Measurements from ENCODE around the gene GALNT18.
A peak's percentile ranks its signal among the peaks of the same experiment; 100 is the strongest.

GALNT18 gene

DNA sequence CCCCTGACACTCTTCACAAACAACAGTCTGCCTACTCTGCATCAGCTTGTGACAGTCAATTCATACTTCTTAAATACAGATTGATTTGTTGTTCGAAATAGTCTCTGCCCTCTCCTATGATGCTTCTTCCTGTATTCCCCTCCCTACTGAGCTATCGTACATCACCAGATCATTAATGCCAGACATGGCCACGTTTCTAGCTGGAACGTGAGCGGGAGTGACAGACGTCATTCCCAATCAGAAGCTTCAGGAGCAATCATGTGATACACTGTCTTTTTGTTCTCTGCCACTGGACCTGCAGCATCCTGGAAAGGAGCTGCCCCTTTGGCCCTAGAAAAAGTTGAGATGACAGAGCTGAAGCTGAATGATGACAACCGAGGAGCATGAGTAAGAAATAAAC, 317.3 kb downstream of the GALNT18 start:
- DNase-seq (ENCODE audit: low read depth), result no peak

DNA sequence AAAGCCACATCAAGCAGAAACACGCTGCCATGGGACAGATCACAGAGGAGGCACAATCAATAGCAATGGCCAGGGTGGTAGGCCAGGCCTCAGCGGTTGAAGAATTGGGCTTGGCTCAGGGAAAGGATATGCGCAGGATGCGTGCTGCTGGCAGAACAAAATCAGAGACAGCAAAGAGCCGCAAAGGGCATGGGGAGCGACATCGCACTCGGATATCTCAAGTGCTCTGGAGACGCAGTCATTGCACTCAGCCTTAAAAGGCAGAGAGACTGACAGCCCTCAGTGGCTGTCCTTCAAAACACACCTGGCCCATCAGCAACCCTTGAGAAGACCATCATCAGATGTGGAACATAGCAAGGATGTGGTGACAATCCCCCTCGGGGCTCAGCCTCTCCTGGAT, 319.2 kb downstream of the GALNT18 start:
- no peak for DNase-seq (ENCODE audit: low read depth)

DNA sequence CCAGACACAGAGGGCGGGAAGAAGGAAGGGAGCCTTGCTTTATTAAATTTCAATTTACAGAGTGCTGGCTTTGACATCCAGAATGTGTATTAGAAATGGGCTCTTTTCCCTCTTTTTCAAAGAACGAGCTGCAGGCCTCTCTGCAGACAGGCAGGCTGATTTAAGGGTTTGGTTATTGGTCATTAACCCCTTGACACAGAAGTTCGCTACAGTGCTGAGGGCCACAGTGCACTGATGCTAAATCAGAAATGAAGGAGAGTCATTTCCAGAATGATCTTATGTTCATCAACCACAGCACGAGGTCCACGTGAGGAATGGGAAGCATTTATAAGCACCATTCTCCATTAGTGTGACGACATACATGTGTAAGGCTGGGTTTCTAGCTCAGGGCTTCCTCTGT, 320.6 kb downstream of the GALNT18 start:
- DNase-seq (ENCODE audit: low read depth), result no peak

DNA sequence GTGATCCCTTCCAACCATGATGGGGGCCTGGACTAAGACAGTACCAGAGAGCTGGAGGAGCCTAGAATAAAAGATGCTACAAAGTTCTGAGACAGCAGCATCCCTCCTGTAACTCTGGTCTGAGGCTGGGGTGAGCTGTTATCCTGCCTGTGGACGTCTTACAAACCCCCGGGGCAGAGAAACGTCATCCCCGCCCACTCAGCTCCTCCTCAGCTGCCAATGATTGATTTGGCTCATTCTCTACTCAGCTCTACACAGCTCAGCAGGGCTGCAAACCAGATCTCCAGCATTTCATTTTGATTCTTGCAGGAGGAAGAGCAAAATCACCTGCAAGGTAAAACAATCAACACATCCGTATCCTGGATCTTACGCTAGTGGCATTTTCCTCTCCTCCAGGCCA, 324.2 kb downstream of the GALNT18 start:
- DNase-seq (ENCODE audit: low read depth), result peak; percentile 6

DNA sequence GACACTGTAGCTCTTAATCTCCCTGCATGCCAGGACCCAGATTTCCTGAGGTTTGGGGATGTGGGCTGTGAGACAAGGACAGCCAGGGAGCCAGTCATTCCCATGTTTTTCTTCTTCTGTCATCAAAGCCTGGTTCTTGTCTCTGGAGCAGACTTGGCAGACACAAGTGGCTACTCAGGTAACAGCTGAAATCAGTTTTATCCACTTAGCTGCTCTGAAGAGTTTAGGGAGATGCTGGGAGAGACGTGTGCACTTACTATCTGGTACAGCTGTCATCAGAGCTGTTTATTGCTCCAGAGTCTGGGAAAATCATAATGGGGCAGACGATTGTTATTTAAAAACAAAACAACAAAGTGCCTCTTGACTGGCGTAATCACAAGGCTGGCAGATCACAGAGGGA, 325.4 kb downstream of the GALNT18 start:
- DNase-seq (ENCODE audit: low read depth), result no peak

DNA sequence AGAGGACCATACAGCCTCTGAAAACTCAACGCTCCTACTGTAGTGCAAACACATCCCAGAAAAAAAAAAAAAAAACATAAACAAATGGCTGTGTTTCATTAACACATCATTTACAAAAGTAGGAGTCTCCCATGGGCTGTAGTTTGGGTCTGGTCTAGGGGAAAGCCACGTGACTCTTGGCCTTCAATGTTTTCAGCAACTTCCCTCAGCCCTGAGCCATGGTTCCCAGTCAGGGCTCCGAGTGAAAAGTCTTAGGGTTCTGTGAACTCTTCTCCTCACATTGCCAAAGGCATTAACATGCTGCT, 327.3 kb downstream of the GALNT18 start:
- DNase-seq (ENCODE audit: low read depth), result no peak

DNA sequence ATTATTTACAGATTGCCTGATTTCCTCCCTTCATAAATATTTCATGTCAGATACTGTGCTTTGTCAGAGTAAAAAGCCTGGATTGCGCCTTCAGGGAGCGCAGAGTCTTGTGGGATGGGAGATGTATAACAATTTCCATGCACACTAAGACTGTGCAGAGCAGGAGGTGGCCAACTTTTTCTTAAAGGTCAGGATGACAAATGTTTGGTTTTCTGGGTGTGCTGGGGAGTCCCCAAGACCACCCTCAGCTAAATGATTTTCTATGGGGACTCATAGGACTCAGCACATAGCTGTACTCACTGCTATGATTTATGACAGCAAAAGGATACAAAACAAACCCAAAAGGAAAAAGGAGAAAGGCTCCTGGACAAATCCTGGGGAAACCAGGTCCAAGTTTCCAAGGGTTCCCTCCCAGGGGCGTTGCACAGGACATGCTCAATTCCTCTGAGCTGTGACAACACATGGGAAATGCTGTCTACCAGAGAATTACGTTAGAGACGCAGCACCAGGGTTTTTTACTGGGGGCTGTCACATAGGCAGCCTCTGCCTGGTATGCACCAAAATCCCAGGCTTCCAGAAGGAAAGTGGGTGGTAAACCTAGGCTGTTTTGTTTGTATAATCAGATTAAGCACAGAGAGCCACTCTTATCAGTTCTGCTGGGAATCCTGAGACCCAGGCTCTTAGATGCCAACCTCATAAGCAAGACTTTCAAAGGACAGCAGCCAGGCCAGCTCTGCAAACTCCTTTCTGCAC, 327.8 kb downstream of the GALNT18 start:
- DNase-seq (ENCODE audit: low read depth), result no peak

DNA sequence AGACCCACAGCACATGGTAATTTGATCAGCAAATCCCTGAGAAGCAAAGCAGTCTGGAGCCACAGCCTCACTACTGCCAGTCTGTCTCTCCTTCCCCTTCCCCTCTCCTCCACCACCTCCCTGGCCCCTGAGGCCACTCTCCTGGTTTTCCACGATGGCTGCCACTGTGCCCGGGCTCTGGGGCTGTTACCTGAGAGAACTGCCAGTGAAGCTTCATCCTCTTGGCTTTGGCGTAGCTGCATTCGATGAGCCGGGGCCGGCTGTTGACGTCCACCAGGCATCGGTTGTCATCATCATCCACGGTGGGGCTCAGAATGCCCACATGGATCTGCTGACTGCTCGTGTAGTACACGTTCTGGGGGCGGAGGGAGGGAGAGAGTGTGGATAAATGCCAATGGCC, 329.0 kb downstream of the GALNT18 start:
- DNase-seq (ENCODE audit: low read depth), result no peak

DNA sequence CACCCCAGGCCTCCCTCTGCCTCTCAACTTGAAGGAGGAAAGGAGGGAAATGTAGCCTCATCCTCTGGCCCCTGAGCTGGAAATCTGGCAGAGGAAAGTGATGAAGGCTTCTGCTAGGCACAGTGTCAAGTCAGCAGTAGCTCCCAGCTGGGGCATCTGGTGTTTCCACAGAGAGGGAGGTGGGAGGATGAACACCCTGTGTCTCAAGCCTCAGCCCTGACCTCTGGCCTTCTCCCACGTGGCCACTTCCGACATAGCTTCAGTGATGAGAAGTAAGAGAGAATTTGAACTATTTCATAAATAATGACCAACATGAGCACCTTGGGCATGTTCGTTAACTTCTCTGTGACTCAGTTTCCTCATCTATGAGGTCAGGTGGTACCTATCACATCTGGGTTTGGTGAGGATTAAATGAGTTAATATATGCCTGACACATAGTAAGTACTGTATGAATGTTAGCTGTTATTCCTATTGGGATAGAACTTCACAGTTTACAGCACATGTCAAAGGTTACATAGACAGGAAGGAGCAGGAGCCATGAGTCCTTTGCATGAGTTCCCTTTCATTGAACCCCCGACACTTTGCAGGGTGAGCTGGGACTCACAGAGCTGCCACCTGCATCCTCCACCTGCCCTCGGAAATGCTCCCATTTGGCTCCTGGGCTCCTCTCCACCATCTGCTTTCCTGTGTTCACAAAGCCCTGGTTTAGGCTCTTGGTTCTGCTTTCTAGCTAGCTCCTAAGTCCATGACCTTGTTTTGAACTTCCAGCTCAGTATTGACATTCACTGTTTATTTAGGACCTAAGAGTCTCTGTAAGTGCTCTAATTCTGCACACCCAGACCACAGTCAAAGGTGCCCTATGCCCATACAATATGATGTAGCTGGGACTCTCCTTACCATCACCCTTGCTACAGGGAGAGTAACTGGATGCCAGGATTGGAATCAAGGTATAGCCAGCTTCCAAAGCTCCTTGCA, 330.5 kb downstream of the GALNT18 start:
- no peak for DNase-seq (ENCODE audit: low read depth)

DNA sequence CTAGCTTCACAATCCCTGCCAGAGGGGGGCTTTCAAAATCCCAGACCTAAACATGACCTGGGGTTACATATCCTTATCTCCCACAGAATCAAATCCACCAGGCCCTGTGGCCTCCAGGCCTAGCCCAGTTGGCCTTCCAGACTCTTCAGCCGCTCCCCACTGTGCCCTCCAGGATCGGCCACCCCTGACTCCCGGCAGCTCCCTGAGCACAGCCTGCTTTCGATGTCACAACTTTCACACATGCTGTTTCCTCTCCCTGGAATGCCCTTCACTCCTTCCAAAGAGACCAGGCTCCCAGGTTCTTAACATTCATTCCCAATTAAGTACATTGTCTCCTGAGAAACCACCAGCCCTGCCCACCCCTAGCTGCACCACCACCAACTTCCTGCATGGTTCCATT, 331.5 kb downstream of the GALNT18 start:
- no peak for DNase-seq (ENCODE audit: low read depth)

DNA sequence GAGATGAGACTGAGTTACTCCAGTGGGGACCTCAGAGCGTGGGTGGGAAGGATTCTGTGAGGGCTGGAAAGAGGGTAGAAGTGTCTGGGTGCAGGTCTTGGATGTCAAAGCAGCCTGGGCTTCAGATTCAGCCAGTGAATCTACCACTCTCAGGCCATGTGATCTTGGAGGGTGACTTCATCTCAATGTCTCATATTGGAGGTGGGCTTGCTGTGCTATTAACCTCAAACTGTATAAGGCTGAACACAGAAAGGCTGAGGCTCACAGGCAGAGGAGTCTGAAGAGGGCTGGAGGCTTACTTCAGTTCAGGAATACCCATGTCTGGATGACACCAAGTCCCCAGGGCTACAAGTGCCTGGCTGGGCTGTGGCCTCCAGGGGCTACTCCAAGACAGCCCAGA, 332.1 kb downstream of the GALNT18 start:
- no peak for DNase-seq (ENCODE audit: low read depth)

DNA sequence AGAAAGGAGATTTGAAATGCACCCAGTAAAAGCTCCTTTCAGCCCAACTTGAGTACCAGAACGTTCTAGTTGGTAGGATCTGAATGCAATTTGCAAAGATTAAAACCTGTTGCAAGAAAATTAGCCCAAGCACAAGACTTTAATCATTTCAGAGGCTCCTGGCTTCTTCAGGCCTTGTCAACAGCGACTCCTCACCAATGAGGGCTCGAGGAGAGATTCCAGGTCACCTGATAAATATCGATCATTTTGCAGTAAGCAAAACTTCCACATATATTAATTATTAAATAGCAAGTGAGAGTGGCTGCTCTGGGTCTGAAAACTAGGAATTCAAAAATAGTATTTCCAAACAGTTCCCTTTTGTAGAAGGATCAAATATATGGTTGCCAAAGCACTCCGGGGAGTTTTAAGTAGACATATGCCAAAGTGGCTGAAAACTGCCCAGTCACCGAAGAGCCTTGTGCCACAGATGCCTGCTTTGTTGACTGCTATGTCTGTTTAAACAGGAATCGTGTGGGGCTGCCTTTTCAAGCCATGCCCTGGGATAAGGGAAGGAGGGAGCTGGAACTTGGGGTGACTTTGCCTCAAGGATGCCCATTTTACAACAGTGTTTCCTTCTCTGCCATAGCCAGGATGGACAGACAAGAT, 332.7 kb downstream of the GALNT18 start:
- no peak for DNase-seq (ENCODE audit: low read depth)

DNA sequence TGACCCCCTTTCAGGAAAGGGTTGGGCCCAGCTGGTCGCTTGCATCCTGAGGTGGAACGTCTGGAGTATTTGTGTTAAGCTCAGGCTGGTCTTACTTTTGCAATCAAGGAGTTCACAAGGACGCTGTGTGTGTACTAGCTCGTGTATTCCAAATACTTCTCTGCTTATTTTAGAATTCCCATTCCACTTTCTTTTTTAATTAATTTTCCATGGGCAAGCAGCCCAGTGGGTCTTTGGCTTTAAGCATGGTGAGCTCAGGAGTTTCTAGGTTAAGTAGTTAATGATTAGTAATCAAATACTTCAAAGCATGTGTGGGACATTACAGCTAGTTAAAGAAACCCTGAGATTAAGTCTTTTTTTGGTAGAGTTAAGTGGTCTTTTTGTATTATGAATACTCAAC, 337.3 kb downstream of the GALNT18 start:
- DNase-seq (ENCODE audit: low read depth), result no peak

DNA sequence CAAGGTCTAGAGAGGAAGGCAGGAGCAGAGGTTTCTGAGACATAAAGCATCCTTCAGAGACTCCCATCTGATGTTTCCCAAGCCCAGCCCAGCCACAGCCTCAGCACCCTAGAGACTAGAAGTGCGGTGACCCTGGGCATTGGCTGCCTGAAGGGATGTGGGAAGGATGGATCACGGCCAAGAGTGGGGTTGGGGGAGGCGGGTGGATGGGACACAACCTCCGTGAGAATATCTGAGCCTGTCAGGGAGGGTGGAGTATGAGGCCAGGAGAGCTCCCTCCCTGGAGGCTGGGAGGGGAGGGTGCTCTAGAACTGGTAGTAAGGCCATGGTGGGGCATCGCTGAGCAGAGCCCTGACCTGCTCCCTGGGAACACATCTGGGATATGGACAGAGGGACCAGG, 340.2 kb downstream of the GALNT18 start:
- no peak for DNase-seq (ENCODE audit: low read depth)

DNA sequence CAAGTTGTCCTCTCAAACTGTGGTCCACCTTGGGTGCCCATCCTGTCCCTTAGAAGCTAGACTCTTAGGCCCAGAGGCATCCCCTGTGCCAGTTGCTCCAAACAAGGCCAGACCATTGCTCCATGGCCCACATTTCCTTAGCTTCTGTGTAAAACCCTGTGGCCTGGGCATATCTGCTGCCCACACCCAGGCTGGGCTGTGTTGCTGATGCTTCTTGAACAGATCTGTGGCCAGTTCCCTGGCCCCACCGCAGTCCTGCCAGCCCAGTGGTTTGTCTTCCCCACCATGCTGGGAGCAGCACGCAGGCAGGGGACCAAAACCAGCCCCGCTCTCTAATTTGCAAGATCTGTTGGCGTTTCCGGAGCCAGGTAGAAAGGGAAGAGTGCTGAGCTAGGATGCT, 341.0 kb downstream of the GALNT18 start:
- DNase-seq (ENCODE audit: low read depth), result no peak

DNA sequence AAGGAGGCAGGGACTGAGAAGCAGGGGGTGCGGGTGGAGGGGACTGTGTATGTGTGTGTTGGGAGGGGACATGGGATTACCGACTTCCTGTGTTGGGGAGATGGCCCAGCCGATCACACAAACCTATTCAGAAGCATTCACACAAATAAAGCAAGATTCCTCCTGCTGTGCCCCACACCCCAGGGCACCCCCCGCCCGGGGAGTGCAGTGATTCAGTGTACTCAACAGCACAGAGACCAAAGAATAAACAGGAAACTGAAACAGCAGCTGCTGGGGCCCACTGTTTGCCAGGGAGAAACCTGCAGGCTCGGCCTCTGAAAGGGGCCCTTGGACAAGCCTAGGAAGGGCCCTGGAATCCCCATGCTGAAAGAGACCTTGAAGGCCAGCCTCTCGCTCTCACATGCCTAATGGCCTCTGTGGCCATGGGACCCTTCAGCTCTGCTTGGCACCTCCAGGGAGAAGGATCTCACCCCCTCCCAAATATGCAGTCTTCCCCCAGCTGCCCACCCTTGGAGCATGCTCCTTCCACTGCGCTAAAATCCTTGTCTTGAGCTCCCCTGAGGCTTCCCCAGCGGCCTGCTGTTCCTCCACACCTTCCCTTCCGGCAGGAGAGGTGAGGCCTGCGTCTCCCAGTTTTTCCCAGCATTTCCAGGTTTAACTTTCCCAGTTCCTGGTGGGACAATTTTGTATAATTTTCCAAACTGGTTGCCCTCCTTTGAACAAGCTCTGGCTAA, 341.7 kb downstream of the GALNT18 start:
- DNase-seq (ENCODE audit: low read depth), result no peak

DNA sequence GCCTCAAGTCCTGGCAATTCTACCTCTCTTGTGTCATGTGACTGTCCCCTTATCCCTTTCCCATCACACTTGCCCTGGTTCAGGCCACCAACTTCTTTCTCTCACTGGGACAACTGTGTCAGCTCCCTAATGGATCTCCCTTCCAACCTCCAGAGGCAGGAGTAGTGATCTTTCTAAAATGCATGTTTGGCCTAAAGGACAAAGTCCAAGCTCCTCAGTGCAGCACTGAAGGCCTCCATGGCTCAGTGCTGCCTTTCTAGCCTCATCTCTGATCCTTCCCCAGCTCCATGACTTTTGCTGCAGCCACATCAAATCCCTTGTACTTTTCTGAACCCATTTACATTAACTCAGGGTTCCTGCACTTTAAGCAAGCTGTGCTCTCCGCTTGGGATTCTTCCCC, 349.6 kb downstream of the GALNT18 start:
- no peak for DNase-seq (ENCODE audit: low read depth)

DNA sequence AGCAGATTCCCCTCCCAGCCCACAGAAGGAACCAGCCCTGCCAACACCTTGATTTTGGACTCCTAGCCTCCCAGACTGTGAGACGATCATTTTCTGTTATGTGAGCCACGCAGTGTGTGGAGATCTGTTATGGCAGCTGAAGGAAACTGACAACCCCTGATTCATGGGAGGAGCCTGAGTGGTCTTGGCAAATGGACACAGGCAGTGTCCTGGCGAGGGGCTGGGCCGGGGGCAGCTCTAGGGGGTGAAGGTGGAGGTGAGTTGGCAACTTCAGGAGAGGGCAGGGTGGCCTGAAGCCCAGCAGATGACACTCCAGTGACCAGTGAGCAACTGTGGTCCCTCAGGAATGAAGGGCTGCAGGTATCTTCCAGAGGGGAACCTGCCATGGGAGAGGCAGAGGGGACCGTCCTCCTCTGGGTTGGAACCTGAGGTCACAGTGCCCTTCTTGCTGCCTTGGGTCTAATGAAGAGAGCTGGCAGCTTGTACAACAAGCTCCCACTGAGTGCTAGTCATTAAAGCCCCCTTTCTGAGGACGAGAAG, 351.5 kb downstream of the GALNT18 start:
- no peak for DNase-seq (ENCODE audit: low read depth)

DNA sequence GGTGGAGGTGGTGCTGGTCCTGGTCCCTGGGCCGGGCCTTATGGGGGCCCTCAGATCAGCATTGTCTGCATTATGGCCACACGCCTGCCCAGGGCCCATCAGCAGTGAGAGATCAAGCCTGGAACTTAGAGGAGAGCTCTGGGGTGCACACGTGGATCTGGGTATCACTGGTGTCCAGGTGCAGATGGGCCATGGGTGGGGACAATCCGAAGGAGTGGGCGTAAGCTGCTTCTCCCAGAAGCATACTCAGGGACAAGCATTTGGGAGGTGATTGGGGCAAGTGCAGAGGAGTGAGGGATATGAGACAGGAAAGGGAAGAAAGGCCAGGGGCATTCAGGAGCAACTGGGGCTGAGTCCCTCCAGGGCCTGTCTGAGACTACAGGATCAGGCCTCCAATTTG, 353.1 kb downstream of the GALNT18 start:
- no peak for DNase-seq (ENCODE audit: low read depth)

DNA sequence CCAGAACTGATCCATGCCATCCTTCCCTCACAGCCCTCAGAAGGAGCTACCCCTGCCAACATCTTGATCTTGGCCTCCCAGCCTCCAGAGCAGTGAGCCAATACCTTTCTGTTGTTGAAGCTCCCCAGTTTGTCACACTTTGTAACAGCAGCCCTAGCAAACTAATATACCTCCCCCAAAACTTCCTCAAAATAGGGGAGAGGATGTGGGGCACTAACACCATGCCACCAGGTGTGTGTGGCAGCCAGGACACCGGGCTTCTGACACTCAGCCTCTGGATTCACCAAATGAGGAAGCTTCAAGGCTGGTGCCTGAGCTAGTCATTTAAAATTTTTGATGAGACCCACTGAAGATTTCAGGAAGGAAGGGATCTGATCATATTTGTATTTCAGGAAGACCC, 353.7 kb downstream of the GALNT18 start:
- DNase-seq (ENCODE audit: low read depth), result no peak

DNA sequence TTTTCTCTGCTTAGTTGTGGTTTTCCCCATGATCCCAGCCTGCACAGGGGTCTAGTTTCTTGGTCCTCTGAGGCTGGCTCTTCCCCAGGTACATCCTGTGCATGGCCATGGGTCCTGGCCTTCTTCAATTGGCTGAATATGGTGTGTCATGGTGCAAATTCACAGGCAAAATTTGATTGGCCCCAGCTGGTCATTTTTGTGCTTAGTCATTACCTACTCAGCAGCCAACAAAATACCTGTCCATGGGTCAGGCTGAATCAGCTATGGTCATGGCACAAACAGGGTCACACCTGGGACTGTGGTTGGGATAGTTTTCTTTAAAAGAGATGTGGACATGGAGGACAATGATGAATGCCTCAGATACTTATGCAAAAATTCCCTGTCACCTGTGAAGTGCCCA, 354.5 kb downstream of the GALNT18 start:
- no peak for DNase-seq (ENCODE audit: low read depth)

DNA sequence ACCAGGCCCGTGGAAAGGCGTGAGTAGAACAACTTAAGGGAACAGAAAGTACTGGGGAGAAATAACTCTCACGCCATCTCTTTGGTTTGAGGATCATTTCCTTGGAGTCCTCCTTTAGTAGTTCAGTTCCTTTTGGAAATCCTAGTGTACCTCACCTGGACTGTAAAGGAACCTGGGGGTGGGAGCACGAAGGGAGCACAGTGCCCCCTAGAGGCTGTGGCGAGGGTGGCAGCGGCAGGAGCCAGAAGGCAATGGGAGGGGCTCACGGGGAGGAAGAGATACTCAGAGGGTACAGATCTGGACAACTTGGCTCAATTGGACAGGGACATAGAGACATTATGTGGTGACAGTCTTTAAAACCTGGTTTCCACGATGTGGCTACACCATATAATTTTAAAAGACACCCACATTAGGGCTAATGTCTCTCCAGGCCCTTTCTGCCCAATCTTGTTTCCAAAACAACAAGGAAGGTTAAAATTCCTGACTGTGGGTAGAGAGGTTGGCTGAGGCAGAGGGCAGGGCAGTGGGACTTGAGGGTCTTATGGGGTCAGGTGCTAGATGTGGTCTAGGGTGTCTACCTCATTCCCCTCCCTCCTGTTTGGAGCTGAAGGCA, 355.7 kb downstream of the GALNT18 start:
- DNase-seq (ENCODE audit: low read depth), result no peak

Measured in stromal cell of bone marrow (primary cell).